Natural killer cell (primary cell): Measurements from ENCODE around the gene NT5C1A. TPM values are rescaled to one million over a fixed set of nuclear protein-coding genes. Genes with fewer than 3 reads are reported as not detected.

Experiments used
- ATAC-seq, 3 donors: fragments of 150-1000 bp in 2 of 3; fragments of 200-7000 bp in 1 of 3; cut with Tn5 transposase; 1 replicate in 1 of 3; 2 replicates in 2 of 3; pipeline ENCODE4 v1.10.0; 2021; ENCODE audit warnings: mild to moderate bottlenecking in 2 of 3, moderate library complexity in 2 of 3
- DNase-seq, 2 donors: peaks; one replicate each; pipeline versions ENCODE4 v3.0.0 to v3.0.0-alpha.2; 2013 to 2021; ENCODE audit warnings: mixed read lengths in 1 of 2
- H3K27ac ChIP-seq: one replicate; pipeline ENCODE4 v1.5.1; 2013; ENCODE audit warnings: mild to moderate bottlenecking, low read length
- H3K27me3 ChIP-seq: one replicate; pipeline ENCODE4 v1.6.1; 2013; ENCODE audit warnings: low read length; ENCODE audit not compliant: control insufficient read depth, insufficient read depth
- H3K36me3 ChIP-seq: one replicate; pipeline ENCODE4 v1.6.1; 2013; ENCODE audit warnings: low read length; ENCODE audit not compliant: control insufficient read depth, insufficient read depth
- H3K4me1 ChIP-seq: one replicate; pipeline ENCODE4 v1.6.1; 2013; ENCODE audit warnings: low read length; ENCODE audit not compliant: control insufficient read depth, insufficient read depth
- H3K4me3 ChIP-seq: one replicate; pipeline ENCODE4 v1.5.1; 2013; ENCODE audit warnings: low read length
- H3K9me3 ChIP-seq: one replicate; pipeline ENCODE4 v1.6.1; 2013; ENCODE audit warnings: low read length; ENCODE audit not compliant: control insufficient read depth, insufficient read depth
- H3K27ac Mint-ChIP-seq, 2 donors: one replicate each; pipeline ENCODE4 v1.8.0; 2022; ENCODE audit warnings: mild to moderate bottlenecking in 2 of 2, mixed read lengths in 2 of 2, moderate library complexity in 1 of 2
- H3K27me3 Mint-ChIP-seq, 2 donors: one replicate each; pipeline ENCODE4 v1.8.0; 2022; ENCODE audit warnings: low read depth in 2 of 2, mixed read lengths in 2 of 2
- H3K36me3 Mint-ChIP-seq: one replicate; pipeline ENCODE4 v1.8.0; 2022; ENCODE audit warnings: mixed read lengths
- H3K4me1 Mint-ChIP-seq, 2 donors: one replicate each; pipeline ENCODE4 v1.8.0; 2022; ENCODE audit warnings: mixed read lengths in 2 of 2
- H3K4me3 Mint-ChIP-seq: one replicate; pipeline ENCODE4 v1.8.0; 2022; ENCODE audit warnings: mild to moderate bottlenecking, moderate library complexity, mixed read lengths
- H3K9me3 Mint-ChIP-seq, 2 donors: one replicate each; pipeline ENCODE4 v1.8.0; 2022; ENCODE audit warnings: mixed read lengths in 2 of 2
- CTCF ChIP-seq: fragments of 200-600 bp; IDR thresholded peaks from one replicate; pipeline ENCODE4 v1.8.0; 2022; ENCODE audit warnings: antibody characterized with exemption
- WGBS: methylation state at CpG from one replicate; pipeline ENCODE4 v1.1.7; 2013; ENCODE audit warnings: missing lambda C conversion rate; ENCODE audit not compliant: insufficient coverage; 5-methylcytosine and 5-hydroxymethylcytosine counted together
- intact Hi-C: fragments of 100-400 bp; cut with micrococcal nuclease; formaldehyde crosslinking; loops from one replicate; pipeline ENCODE4 v1.14.2; 2022
- total RNA-seq, 4 donors: library from RNA; stranded (reverse); fragments of 120-200 nt in 1 of 4; gene quantifications; one replicate each; pipeline versions ENCODE4 v1.2.3 to v1.2.4, GENCODE V29; 2013 to 2022

NT5C1A gene
- total RNA-seq, 3 donors from 2014 or later (not counting 1 experiment from before 2014, with no cell fraction given) = not detected

DNA sequence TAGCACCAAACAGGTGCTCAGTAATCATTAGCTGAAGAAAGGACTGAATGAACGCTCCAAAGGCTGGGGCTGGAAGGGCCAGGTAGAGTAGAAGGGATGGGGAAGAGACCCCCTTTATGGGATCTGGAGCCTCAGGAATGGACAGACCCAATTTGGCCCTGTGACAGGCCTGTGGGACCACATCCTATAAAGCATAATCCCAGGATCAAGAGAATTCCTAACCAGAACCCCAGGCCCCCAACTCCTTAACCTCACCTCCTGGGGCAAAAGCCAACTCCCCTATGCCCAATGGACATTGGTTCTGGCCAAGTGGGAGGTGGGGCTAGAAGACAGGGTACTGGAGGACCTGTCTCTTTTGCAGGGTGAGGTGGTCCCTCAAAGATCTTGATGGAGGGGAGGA is 10.1 kb upstream of the NT5C1A start:
- H3K9me3 ChIP-seq = no peaks in the 10 kb centered on the region
- H3K27me3 ChIP-seq = peaks cover 6% of the 10 kb centered on the region
- DNase-seq (no peak), ATAC-seq (no peak)
- Mint-ChIP-seq H3K27ac (no peak overlapping the region), H3K36me3 (no peaks in the 10 kb centered on the region), H3K4me3 (no peak overlapping the region), H3K4me1 (peaks cover 5 to 7% of the 10 kb centered on the region in 2 donors), H3K27me3 (peaks cover 28 to 33% of the 10 kb centered on the region in 2 donors), H3K9me3 (no peaks in the 10 kb centered on the region)
- H3K4me3 ChIP-seq = no peak overlapping the region
- H3K36me3 ChIP-seq = no peaks in the 10 kb centered on the region
- intact Hi-C loops = no loop called here
- 60% methylated on average over 1 of the region's 1 CpG for WGBS
- no peak overlapping the region for H3K27ac ChIP-seq
- TF ChIP-seq CTCF = no peak
- H3K4me1 ChIP-seq = peaks cover 11% of the 10 kb centered on the region

GRCh38 chr1:39681294-39681693 is 9.4 kb upstream of the NT5C1A start:
- H3K4me1 Mint-ChIP-seq = peaks cover 5 to 7% of the 10 kb centered on the region in 2 donors
- H3K4me3 Mint-ChIP-seq = no peak overlapping the region
- H3K9me3 ChIP-seq = no peaks in the 10 kb centered on the region
- DNase-seq (no peak), ATAC-seq (no peak)
- no peaks in the 10 kb centered on the region for H3K9me3 Mint-ChIP-seq
- H3K36me3 ChIP-seq = no peaks in the 10 kb centered on the region
- H3K4me3 ChIP-seq = no peak overlapping the region
- H3K27me3 Mint-ChIP-seq = peaks cover 26 to 29% of the 10 kb centered on the region in 2 donors
- H3K4me1 ChIP-seq = peaks cover 11% of the 10 kb centered on the region
- no peak overlapping the region for H3K27ac Mint-ChIP-seq
- WGBS = 84% methylated on average over 3 of the region's 3 CpGs
- no peak overlapping the region for H3K27ac ChIP-seq
- TF ChIP-seq CTCF = no peak
- H3K27me3 ChIP-seq = peaks cover 6% of the 10 kb centered on the region
- no peaks in the 10 kb centered on the region for H3K36me3 Mint-ChIP-seq
- intact Hi-C loops = no loop called here

GRCh38 chr1:39680751-39681150 is 8.8 kb upstream of the NT5C1A start:
- Mint-ChIP-seq H3K27me3 (peaks cover 24 to 25% of the 10 kb centered on the region in 2 donors), H3K4me1 (peaks cover 5 to 7% of the 10 kb centered on the region in 2 donors), H3K36me3 (no peaks in the 10 kb centered on the region), H3K9me3 (no peaks in the 10 kb centered on the region), H3K27ac (no peak overlapping the region), H3K4me3 (no peak overlapping the region)
- no peaks in the 10 kb centered on the region for H3K9me3 ChIP-seq
- no peak overlapping the region for H3K4me3 ChIP-seq
- H3K4me1 ChIP-seq = peaks cover 11% of the 10 kb centered on the region
- no peak overlapping the region for H3K27ac ChIP-seq
- no peak for ATAC-seq
- peaks cover 6% of the 10 kb centered on the region for H3K27me3 ChIP-seq
- peak in 1 of 2 donors; percentile 50 for DNase-seq
- intact Hi-C loops = no loop called here
- no peaks in the 10 kb centered on the region for H3K36me3 ChIP-seq
- WGBS = 40% methylated on average over 4 of the region's 4 CpGs
- no peak for TF ChIP-seq CTCF

DNA sequence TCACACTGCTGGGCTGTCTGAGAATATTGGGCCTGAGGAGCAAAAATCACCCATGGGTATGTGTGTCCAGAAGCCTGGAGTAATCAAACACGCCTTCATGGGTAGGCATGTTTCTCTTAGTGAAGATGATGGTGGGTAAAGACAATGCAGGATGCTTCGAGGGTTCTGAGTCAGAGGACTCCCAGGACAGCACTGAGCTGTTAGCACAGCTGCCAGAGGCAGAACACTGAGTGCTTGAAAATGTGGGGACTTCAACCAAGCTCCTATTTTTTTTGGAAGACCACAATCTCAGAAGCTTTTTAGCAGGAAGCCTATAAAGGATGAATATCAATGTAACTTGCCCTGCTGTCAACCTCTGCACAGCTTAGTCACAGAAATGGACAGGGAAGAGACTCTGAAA is 7.9 kb upstream of the NT5C1A start:
- Histone ChIP-seq H3K9me3 (no peaks in the 10 kb centered on the region), H3K27ac (no peak overlapping the region), H3K27me3 (peaks cover 6% of the 10 kb centered on the region), H3K4me3 (no peak overlapping the region), H3K36me3 (no peaks in the 10 kb centered on the region), H3K4me1 (peaks cover 11% of the 10 kb centered on the region)
- intact Hi-C loops = no loop called here
- Mint-ChIP-seq H3K36me3 (no peaks in the 10 kb centered on the region), H3K4me3 (no peak overlapping the region), H3K4me1 (peaks cover 4% of the 10 kb centered on the region in 2 donors), H3K27ac (no peak overlapping the region), H3K9me3 (no peaks in the 10 kb centered on the region), H3K27me3 (peaks cover 20 to 21% of the 10 kb centered on the region in 2 donors)
- no peak for TF ChIP-seq CTCF
- 77% methylated on average over 2 of the region's 2 CpGs for WGBS
- no peak for ATAC-seq
- no peak for DNase-seq
